Prostate gland (tissue), 2 donors: Measurements from ENCODE around the gene CGNL1.

Source experiments
- POLR2A ChIP-seq: fragments of 450-650 bp; IDR thresholded peaks from one replicate; pipeline ENCODE4 v1.6.1; 2016; ENCODE audit warnings: antibody characterized with exemption, mild to moderate bottlenecking
- TF ChIP-seq, protein P1 (sequence below), 4 experiments: fragments of 200-600 bp in 2 of 4; fragments of 450-650 bp in 2 of 4; sonication (generic) in 2 of 4; IDR thresholded peaks; 1 replicate in 3 of 4; 2 replicates in 1 of 4; pipeline ENCODE4 v1.5.1; 2016 to 2019; ENCODE audit warnings: antibody characterized with exemption in 4 of 4, mild to moderate bottlenecking in 2 of 4, moderate library complexity in 2 of 4

DNA sequence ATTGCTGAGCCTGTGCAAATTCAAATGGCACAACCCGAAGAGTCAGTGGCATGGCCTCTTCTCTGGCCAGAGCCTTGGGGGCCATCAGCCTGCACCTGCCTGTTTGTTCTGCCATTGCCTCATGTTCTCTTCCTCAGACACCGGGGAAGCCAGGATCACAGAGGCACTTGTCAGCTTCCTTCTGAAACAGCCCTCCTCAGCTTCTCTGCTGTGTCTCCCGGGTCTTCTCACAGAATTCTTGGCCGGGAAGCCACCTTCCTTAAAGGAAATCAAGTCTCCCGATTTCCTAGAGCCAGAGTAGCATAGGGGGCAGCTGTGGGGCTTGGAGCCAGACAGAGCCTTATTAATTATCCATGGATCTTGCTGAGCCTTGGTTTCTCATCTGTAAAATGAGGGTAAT lies 47.4 kb upstream of the CGNL1 start:
- TF ChIP-seq, protein P1, sequence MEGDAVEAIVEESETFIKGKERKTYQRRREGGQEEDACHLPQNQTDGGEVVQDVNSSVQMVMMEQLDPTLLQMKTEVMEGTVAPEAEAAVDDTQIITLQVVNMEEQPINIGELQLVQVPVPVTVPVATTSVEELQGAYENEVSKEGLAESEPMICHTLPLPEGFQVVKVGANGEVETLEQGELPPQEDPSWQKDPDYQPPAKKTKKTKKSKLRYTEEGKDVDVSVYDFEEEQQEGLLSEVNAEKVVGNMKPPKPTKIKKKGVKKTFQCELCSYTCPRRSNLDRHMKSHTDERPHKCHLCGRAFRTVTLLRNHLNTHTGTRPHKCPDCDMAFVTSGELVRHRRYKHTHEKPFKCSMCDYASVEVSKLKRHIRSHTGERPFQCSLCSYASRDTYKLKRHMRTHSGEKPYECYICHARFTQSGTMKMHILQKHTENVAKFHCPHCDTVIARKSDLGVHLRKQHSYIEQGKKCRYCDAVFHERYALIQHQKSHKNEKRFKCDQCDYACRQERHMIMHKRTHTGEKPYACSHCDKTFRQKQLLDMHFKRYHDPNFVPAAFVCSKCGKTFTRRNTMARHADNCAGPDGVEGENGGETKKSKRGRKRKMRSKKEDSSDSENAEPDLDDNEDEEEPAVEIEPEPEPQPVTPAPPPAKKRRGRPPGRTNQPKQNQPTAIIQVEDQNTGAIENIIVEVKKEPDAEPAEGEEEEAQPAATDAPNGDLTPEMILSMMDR (IDR thresholded peaks at IDR 0.05): no peak
- no peak for TF ChIP-seq POLR2A
